PC-9 (cell line): ENCODE measurements around the gene AMN1.
"Not testable (repeated sequence)": the region's sequence is repeated elsewhere in the genome, so short reads cannot be mapped to it uniquely, and the experiment has no call there.

ENCODE experiments used
- EZH2 ChIP-seq: fragments of 200-600 bp; sonication (generic); IDR thresholded peaks from 2 replicates; pipeline ENCODE4 v1.8.0; 2017; ENCODE audit warnings: antibody characterized with exemption, low read depth
- TF ChIP-seq, protein P1 (sequence below): fragments of 200-600 bp; sonication (generic); conservative IDR thresholded peaks from 2 replicates; pipeline ENCODE4 v1.6.1; 2017; ENCODE audit warnings: mixed run types, antibody characterized with exemption, mild to moderate bottlenecking, moderate library complexity

DNA sequence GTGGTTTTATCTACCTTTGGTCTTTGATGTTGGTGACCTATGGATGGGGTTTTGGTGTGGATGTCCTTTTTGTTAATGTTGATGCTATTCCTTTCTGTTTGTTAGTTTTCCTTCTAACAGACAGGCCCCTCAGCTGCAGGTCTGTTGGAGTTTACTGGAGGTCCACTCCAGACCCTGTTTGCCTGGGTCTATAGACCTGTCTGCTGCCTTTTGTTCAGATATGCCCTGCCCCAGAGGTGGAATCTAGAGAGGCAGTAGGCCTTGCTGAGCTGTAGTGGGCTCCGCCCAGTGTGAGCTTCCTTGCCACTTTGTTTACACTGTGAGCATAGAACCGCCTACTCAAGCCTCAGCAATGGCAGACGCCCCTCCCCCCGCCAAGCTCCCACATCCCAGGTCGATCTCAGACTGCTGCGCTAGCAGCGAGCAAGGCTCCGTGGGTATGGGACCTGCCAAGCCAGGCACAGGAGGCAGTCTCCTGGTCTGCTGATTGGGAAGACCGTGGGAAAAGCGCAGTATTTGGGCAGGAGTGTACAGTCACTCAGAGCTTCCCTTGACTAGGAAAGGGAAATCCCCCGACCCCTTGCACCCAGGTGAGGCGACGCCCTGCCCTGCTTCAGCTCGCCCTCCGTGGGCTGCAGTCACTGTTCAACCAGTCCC lies 10.2 kb downstream of the AMN1 start:
- TF ChIP-seq, protein P1, sequence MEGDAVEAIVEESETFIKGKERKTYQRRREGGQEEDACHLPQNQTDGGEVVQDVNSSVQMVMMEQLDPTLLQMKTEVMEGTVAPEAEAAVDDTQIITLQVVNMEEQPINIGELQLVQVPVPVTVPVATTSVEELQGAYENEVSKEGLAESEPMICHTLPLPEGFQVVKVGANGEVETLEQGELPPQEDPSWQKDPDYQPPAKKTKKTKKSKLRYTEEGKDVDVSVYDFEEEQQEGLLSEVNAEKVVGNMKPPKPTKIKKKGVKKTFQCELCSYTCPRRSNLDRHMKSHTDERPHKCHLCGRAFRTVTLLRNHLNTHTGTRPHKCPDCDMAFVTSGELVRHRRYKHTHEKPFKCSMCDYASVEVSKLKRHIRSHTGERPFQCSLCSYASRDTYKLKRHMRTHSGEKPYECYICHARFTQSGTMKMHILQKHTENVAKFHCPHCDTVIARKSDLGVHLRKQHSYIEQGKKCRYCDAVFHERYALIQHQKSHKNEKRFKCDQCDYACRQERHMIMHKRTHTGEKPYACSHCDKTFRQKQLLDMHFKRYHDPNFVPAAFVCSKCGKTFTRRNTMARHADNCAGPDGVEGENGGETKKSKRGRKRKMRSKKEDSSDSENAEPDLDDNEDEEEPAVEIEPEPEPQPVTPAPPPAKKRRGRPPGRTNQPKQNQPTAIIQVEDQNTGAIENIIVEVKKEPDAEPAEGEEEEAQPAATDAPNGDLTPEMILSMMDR: not testable (repeated sequence)
- TF ChIP-seq EZH2: not testable (repeated sequence)
